Neuron (in vitro differentiated cells): ENCODE results near the gene NFATC1.

Source experiments
- H2AFZ ChIP-seq: one replicate; pipeline ENCODE4 v1.6.1; 2013; ENCODE audit warnings: low read depth, mild to moderate bottlenecking, inconsistent platforms, low read length, moderate library complexity
- H3K27me3 ChIP-seq: one replicate; pipeline ENCODE4 v1.6.1; 2013; ENCODE audit warnings: low read length; ENCODE audit not compliant: insufficient read depth
- H3K36me3 ChIP-seq: one replicate; pipeline ENCODE4 v1.6.1; 2013; ENCODE audit warnings: low read length; ENCODE audit not compliant: insufficient read depth
- H3K4me1 ChIP-seq: one replicate; pipeline ENCODE4 v1.6.1; 2013; ENCODE audit warnings: low read length; ENCODE audit not compliant: insufficient read depth
- H3K4me3 ChIP-seq: 2 replicates; pipeline ENCODE4 v1.5.1; 2013; ENCODE audit warnings: mild to moderate bottlenecking, low read length, moderate library complexity
- H3K9me3 ChIP-seq: one replicate; pipeline ENCODE4 v1.6.1; 2013; ENCODE audit warnings: low read length

NFATC1 gene

GRCh38 chr18:79486356-79487182 lies 90.8 kb downstream of the NFATC1 start:
- Histone ChIP-seq H3K36me3 (no peaks in the 10 kb centered on the region), H2AFZ (no peak overlapping the region), H3K9me3 (no peaks in the 10 kb centered on the region), H3K4me3 (no peak overlapping the region), H3K27me3 (no peaks in the 10 kb centered on the region), H3K4me1 (no peaks in the 10 kb centered on the region)

- Histone ChIP-seq H3K36me3 (no peaks in the 10 kb centered on the region), H3K9me3 (no peaks in the 10 kb centered on the region), H3K4me3 (no peak overlapping the region), H2AFZ (no peak overlapping the region), H3K4me1 (no peaks in the 10 kb centered on the region), H3K27me3 (no peaks in the 10 kb centered on the region)
Observed at GRCh38 chr18:79487183-79487800, 91.6 kb downstream of the NFATC1 start.

- Histone ChIP-seq H3K4me3 (no peak overlapping the region), H3K36me3 (no peaks in the 10 kb centered on the region), H2AFZ (no peak overlapping the region), H3K9me3 (no peaks in the 10 kb centered on the region), H3K27me3 (no peaks in the 10 kb centered on the region), H3K4me1 (no peaks in the 10 kb centered on the region)
Observed at GRCh38 chr18:79487801-79488201, 92.1 kb downstream of the NFATC1 start.

GRCh38 chr18:79488311-79489050 lies 92.8 kb downstream of the NFATC1 start:
- Histone ChIP-seq H3K36me3 (no peaks in the 10 kb centered on the region), H2AFZ (no peak overlapping the region), H3K27me3 (no peaks in the 10 kb centered on the region), H3K4me3 (no peak overlapping the region), H3K9me3 (no peaks in the 10 kb centered on the region), H3K4me1 (no peaks in the 10 kb centered on the region)

GRCh38 chr18:79489051-79489898 lies 93.5 kb downstream of the NFATC1 start:
- H3K4me1 ChIP-seq = no peaks in the 10 kb centered on the region
- H3K9me3 ChIP-seq = no peaks in the 10 kb centered on the region
- H3K36me3 ChIP-seq = no peaks in the 10 kb centered on the region
- H2AFZ ChIP-seq = no peak overlapping the region
- H3K4me3 ChIP-seq = no peak overlapping the region
- no peaks in the 10 kb centered on the region for H3K27me3 ChIP-seq

GRCh38 chr18:79489899-79490625 lies 94.3 kb downstream of the NFATC1 start:
- H2AFZ ChIP-seq = no peak overlapping the region
- H3K9me3 ChIP-seq = no peaks in the 10 kb centered on the region
- no peaks in the 10 kb centered on the region for H3K36me3 ChIP-seq
- no peaks in the 10 kb centered on the region for H3K27me3 ChIP-seq
- no peak overlapping the region for H3K4me3 ChIP-seq
- no peaks in the 10 kb centered on the region for H3K4me1 ChIP-seq

- no peaks in the 10 kb centered on the region for H3K9me3 ChIP-seq
- no peak overlapping the region for H3K4me3 ChIP-seq
- no peaks in the 10 kb centered on the region for H3K4me1 ChIP-seq
- H3K36me3 ChIP-seq = no peaks in the 10 kb centered on the region
- no peaks in the 10 kb centered on the region for H3K27me3 ChIP-seq
- H2AFZ ChIP-seq = no peak overlapping the region
Observed at GRCh38 chr18:79490626-79491041, 94.9 kb downstream of the NFATC1 start.

GRCh38 chr18:79491081-79491551 lies 95.4 kb downstream of the NFATC1 start:
- no peaks in the 10 kb centered on the region for H3K36me3 ChIP-seq
- no peak overlapping the region for H2AFZ ChIP-seq
- H3K9me3 ChIP-seq = no peaks in the 10 kb centered on the region
- no peaks in the 10 kb centered on the region for H3K27me3 ChIP-seq
- no peaks in the 10 kb centered on the region for H3K4me1 ChIP-seq
- H3K4me3 ChIP-seq = no peak overlapping the region

- Histone ChIP-seq H3K9me3 (no peaks in the 10 kb centered on the region), H3K4me3 (no peak overlapping the region), H3K4me1 (no peaks in the 10 kb centered on the region), H2AFZ (no peak overlapping the region), H3K36me3 (no peaks in the 10 kb centered on the region), H3K27me3 (no peaks in the 10 kb centered on the region)
Observed at GRCh38 chr18:79493211-79493800, 97.6 kb downstream of the NFATC1 start.

- Histone ChIP-seq H3K27me3 (no peaks in the 10 kb centered on the region), H2AFZ (no peak overlapping the region), H3K9me3 (no peaks in the 10 kb centered on the region), H3K4me1 (no peaks in the 10 kb centered on the region), H3K36me3 (no peaks in the 10 kb centered on the region), H3K4me3 (no peak overlapping the region)
Observed at GRCh38 chr18:79493801-79494211, 98.1 kb downstream of the NFATC1 start.

- no peaks in the 10 kb centered on the region for H3K27me3 ChIP-seq
- H3K4me1 ChIP-seq = no peaks in the 10 kb centered on the region
- no peak overlapping the region for H2AFZ ChIP-seq
- no peaks in the 10 kb centered on the region for H3K9me3 ChIP-seq
- no peak overlapping the region for H3K4me3 ChIP-seq
- no peaks in the 10 kb centered on the region for H3K36me3 ChIP-seq
Observed at GRCh38 chr18:79494936-79495335, 99.2 kb downstream of the NFATC1 start.

- no peaks in the 10 kb centered on the region for H3K9me3 ChIP-seq
- H3K4me1 ChIP-seq = no peaks in the 10 kb centered on the region
- H2AFZ ChIP-seq = no peak overlapping the region
- no peaks in the 10 kb centered on the region for H3K36me3 ChIP-seq
- no peak overlapping the region for H3K4me3 ChIP-seq
- H3K27me3 ChIP-seq = no peaks in the 10 kb centered on the region
Observed at GRCh38 chr18:79495591-79496071, 99.9 kb downstream of the NFATC1 start.
